Activated CD8-positive, alpha-beta memory T cell treated with anti-CD3 and anti-CD28 coated beads, Interleukin-2, amount 50 U/mL, for 1 hour (primary cell): ENCODE data around the gene LEUTX.
"Not testable (repeated sequence)": the region's sequence is repeated elsewhere in the genome, so short reads cannot be mapped to it uniquely, and the experiment has no call there.

Experiments
- DNase-seq: peaks from one replicate; pipeline ENCODE4 v3.0.0-alpha.2; 2020; ENCODE audit errors: extremely low read depth

The LEUTX gene

GRCh38 chr19:39780894-39781293 is 2.2 kb downstream of the LEUTX start:
- DNase-seq = no peak

- DNase-seq = no peak
Measured at GRCh38 chr19:39788244-39788643, 9.6 kb downstream of the LEUTX start.

GRCh38 chr19:39792999-39793546 is 14.4 kb downstream of the LEUTX start:
- peak; percentile 30 for DNase-seq

- no peak for DNase-seq
Measured at GRCh38 chr19:39795001-39795400, 16.3 kb downstream of the LEUTX start.

- no peak for DNase-seq
Measured at GRCh38 chr19:39796000-39796498, 17.4 kb downstream of the LEUTX start.

- no peak for DNase-seq
Measured at GRCh38 chr19:39797083-39797482, 18.4 kb downstream of the LEUTX start.

- no peak for DNase-seq
Measured at GRCh38 chr19:39802958-39803357, 24.3 kb downstream of the LEUTX start.

GRCh38 chr19:39805104-39805503 is 26.4 kb downstream of the LEUTX start:
- no peak for DNase-seq

GRCh38 chr19:39807846-39808364 is 29.3 kb downstream of the LEUTX start:
- DNase-seq = no peak

- DNase-seq = not testable (repeated sequence)
Measured at GRCh38 chr19:39808688-39809087, 30.0 kb downstream of the LEUTX start.

- DNase-seq = no peak
Measured at GRCh38 chr19:39809368-39809767, 30.7 kb downstream of the LEUTX start.

GRCh38 chr19:39810424-39810823 is 31.8 kb downstream of the LEUTX start:
- no peak for DNase-seq

GRCh38 chr19:39811064-39811463 is 32.4 kb downstream of the LEUTX start:
- no peak for DNase-seq

- DNase-seq = no peak
Measured at GRCh38 chr19:39813264-39813993, 34.8 kb downstream of the LEUTX start.

- DNase-seq = not testable (repeated sequence)
Measured at GRCh38 chr19:39814111-39814510, 35.5 kb downstream of the LEUTX start.

GRCh38 chr19:39814595-39814994 is 35.9 kb downstream of the LEUTX start:
- no peak for DNase-seq

GRCh38 chr19:39816287-39817048 is 37.8 kb downstream of the LEUTX start:
- no peak for DNase-seq

GRCh38 chr19:39817888-39818561 is 39.4 kb downstream of the LEUTX start:
- DNase-seq = no peak

- no peak for DNase-seq
Measured at GRCh38 chr19:39818626-39819097, 40.0 kb downstream of the LEUTX start.

GRCh38 chr19:39819786-39820185 is 41.1 kb downstream of the LEUTX start:
- DNase-seq = no peak

- no peak for DNase-seq
Measured at GRCh38 chr19:39820696-39821095, 42.0 kb downstream of the LEUTX start.

GRCh38 chr19:39823686-39824085 is 45.0 kb downstream of the LEUTX start:
- DNase-seq = no peak
